SK-N-DZ (cell line): ENCODE measurements around the gene OGDH.

Experiments used
- DNase-seq: peaks from one replicate; pipeline ENCODE4 v3.0.0-alpha.2; 2015; ENCODE audit warnings: low spot score

The OGDH gene

DNA sequence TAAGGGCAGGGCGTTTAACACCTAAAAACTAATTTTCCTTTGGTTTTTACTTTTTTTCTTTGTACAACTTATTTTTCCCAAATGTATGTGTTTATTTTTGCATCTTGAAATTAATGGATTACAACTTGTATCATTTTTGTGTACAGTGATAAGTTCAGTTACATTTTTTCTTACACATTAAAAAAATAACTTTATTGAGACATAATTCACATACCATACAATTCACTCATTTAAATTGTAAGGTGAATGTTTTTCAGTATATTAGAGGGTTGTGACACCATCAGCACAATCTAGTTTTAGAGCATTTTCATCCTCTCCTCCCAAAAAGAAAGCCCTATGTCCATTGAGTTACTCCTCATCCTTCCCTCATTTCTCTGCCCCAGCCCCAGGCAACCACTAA lies 11.6 kb downstream of the OGDH start:
- DNase-seq: no peak

GRCh38 chr7:44618753-44619152 lies 12.3 kb downstream of the OGDH start:
- DNase-seq: no peak

DNA sequence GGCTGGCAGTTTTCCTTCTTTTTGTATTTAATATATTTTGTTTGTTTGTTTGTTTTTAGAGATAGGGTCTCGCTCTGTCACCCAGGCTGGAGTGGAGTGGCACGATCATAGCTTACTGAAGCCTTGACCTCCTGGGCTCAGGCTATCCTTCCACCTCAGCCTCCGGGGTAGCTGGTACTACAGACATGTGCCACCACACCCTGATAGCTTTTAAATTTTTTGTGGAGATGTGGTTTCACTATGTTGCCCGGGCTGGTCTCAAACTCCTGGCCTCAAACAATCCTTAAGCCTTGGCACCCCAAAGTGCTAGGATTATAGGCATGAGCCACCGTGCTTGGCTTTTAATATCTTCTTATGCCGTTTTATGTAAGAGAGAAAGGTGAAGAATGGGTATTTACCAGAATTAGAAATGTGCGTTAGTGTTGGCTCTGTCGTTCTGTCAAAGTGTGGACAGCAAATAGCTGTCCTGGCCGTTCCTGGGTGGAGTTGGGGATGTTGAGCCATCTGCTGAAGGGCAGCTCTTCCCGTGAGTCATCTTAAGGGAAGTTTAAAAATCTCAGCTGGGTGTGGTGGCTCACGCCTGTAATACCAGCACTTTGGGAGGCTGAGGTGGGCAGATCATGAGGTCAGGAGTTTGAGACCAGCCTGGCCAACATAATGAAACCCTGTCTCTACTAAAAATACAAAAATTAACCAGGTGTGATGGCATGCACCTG lies 14.8 kb downstream of the OGDH start:
- DNase-seq: no peak

DNA sequence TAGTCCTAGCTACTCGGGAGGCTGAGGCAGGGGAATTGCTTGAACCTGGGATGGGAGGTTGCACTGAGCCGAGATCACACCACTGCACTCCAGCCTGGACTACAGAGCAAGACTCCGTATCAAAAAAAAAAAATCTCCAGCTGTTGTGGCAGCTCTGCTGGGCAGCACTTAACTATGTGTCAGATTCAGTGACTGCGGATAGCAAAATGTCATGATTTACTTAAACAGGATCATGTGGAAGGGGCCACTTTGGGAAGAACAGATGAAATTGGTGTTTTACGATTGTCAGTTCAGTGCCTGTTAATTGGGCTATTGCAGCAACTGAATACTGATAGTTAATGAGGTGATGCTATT lies 15.3 kb downstream of the OGDH start:
- no peak for DNase-seq

GRCh38 chr7:44622342-44623151 lies 16.1 kb downstream of the OGDH start:
- DNase-seq: no peak

DNA sequence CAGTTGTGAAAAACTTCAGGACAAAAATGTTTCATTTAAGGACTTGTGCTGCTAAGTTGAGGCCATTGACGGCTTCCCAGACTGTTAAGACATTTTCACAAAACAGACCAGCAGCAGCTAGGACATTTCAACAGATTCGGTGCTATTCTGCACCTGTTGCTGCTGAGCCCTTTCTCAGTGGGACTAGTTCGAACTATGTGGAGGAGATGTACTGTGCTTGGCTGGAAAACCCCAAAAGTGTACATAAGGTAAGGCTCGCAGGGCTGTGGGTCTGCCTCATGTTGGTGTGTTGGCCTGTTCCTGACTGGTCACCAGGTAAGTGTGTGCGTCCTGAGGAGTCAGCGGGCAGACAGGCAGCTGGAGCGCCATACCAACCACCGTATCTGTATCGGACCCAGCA lies 17.9 kb downstream of the OGDH start:
- DNase-seq: no peak

DNA sequence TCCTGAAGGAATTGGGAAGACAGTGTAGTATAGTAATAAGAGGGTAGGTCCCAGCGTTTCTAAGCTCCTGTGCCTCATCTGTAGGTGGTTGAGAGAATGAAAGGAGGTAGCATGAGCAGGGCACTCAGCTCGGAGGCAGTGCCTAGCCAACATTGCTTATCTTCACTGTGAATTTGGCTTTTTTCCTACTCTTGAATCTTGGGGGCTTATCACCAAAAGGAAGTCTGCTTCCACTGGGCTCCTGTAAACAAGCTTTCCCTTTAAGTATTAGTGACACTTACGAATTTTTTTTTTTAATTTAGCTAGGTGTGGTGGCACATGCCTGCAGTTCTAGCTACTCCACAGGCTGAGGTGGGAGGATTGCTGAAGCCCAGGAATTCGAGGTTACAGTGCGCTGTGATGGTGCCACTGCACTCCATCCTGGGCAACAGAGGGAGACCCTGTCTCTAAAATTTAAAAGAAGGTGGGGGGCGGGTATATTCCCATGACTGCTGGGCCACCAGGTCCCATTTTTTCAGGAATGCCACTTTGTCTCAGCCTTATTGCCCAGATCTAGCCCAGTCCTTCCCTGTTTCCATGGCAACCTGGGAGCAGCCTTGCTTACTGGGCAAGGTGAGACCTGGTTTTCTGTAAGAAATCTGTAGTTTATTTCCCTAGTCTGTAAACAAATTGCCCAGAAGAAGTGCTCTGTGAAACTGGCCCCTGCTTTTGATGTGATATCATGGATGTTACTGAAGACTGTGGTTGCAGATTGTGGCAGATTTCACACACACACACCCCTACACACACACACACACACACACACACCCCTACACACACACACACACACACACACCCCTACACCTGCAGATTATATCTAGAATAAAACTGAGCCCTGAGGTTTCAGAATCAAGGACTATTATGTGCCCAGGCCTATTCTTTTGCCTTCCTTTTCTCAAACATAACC lies 19.4 kb downstream of the OGDH start:
- no peak for DNase-seq

GRCh38 chr7:44626620-44627019 lies 20.2 kb downstream of the OGDH start:
- no peak for DNase-seq

GRCh38 chr7:44629829-44630522 lies 23.5 kb downstream of the OGDH start:
- no peak for DNase-seq

DNA sequence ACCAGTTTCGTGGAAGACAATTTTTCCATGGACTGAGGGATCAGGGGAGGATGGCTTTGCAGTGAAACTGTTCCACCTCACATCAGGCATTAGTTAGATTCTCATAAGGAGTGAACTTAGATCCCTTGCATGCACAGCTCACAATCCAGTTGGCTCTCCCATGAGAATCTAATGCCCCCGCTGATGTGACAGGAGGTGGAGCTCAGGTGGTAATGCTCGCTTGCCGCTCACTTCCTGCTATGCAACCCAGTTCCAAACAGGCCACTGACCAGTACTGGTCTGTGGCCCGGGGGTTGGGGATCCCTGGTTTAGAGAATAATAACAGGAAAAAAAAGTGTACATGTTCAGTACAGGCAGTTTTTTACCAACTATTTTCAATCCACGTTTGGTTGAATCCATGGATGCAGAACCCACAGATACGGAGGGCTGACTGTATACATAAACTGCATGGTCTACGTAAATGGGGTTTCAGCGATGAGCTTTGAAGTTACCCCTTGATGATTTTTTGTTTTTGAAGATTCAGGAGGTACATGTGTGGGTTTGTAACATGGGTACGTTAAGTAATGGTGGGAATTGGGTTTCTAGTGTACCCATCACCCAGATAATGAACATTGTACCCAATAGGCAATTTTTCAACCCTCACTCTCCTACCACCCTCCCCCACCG lies 24.5 kb downstream of the OGDH start:
- DNase-seq: no peak

DNA sequence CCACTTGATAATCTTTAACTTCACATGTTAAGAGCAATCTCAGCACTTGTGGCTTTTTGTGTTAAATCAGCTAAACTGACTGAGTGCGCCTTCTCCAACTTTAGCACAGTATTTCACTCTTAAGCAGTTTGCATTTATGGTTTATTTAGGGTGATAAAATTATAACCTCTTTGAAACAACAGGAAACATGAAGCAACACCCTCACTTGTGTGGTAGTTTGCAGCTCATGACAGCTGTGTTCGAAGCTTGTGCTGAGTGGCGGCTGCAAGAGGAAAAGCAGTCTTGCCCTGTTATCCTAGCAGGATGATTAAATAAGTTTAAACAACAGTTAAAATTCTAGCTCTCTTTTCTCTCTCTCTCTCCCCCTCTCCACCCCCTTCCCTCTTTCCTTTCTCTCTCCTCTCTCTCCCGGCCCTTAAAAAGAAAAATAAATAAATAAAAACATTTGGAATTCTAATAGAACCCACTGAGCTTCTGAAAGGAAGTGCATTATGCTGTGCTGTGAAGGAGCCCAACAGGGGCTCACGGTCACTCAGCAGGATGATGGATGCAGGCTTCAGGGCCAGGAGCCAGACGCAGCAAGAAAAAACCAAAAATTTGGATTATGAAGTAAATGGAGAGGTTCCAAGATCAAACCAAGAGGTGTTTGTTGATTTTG lies 25.2 kb downstream of the OGDH start:
- DNase-seq: no peak

DNA sequence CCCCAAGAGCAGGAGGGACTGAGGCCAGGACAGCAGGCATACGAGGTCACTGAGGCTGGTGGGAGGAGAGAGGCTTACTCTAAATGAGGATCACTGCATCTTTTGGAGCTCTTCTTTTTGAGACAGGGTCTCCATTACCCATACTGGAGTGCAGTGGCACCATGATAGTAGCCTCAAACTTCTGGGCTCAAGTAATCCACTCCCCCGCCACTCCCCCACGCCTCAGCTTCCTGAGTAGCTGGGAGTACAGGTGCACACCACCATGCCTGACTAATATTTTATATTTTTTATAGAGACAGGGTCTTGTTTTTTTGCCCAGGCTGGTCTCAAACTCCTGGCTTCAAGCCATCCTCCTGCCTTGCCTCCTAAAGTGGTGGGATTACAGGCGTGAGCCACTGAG lies 25.8 kb downstream of the OGDH start:
- no peak for DNase-seq

DNA sequence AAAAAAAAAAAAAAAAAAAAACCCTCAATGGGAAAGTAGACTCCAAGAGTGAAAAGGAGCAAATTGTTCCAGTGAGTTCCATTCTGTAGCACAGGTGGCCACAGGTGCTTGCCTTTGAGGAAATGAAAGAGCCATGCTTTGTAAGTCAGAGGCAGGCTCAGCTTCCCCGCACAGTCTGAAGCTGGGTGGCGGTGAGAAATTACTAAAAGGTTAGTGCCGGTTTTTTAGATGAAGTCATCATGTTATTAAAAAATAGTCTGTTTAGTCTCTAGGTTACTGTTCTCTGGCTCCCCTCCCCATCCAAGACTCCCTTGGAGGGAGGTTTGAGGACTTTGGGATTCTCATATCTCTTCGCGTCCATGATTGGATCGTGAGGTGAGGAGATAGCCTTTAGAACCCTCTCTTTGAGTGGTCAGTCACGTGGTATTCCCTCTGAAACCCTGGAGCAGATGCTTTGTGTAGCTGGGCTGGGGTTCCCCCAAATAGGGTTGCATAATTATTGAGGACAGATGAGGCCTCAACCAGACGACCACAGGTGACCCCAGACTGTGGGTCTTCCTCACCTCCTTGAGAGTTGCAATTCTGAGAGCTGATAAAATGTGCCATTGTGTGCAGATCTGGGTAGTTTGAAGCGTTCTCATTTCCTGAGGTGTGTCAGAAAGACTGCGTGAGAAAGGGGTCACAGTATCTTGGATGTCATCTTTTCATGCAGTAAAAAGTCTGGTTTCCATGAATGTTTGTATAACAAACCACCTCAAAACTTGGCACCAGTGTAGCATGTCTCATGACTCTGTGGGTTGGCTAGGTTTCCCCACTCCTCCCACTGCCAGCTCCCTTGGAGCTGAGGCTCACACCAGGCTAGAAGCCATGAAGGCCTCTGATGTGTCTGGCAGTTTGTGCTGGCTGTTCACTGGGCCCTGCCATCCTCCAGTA lies 27.1 kb downstream of the OGDH start:
- DNase-seq: no peak

DNA sequence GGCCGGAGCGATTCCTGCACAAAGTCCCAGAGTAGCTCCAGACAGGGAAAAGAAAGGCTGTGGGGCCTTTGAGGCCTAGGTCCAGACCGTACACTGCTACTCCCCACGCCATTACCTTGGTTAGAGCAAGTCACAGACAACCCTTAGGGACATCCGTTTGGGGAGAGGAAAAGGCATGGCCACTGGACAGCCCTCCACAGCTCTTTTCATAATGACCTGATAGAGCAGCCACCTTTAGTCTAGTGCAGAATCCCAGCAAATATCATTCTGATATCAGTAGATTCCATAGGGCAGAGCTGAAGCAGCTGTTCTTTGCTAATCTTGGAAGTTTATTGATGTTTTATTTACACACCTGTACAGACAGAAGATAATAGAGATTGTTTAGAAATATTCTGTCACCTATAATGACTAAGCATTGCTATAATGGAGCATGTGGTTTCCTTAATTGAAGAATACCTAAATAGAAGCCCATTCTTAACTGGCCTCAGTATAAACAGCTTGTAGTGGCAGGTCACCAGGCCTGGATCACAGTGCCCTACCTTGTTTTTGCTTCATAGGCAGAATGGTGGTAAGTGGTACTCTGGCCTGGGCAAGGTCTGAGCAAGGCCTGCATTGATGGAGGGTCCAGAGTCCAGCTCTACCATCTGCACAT lies 27.9 kb downstream of the OGDH start:
- DNase-seq: no peak

DNA sequence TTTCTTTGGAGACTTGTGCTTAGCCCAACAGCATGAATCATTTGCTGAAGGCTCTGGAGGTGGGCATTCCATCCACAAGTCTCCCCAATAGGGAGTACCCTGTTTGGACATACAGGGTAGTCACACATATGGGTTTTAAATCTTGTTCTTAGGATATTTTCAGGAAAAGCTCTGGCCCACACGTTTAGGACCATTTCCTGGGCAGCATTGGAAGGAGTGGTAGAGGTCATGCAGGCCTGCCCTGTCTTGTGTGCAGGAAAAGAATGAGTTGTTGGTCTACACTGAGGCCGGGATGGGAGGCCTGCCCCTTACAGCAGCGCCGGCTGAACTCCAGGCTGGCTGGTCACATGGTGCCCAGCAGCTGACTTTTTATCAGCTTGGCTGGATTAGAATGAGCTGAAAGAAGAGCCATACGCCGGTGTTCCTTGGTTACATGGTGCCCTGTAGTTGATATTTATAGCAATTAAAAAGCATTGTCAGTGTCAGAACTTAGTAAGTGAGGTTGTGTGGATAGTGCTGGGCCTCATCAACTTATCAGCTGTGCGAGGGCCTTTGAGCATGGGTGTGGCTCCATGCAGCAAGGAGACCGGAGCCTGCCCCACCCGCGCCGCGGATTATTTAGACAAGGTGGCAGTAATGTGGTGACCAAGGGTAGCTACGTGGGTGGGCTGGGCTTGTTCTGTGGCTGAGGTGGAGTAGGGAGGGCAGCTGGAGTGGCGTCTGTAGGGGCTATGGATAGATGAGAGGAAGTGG lies 28.6 kb downstream of the OGDH start:
- DNase-seq: no peak

GRCh38 chr7:44636041-44636584 lies 29.7 kb downstream of the OGDH start:
- no peak for DNase-seq

DNA sequence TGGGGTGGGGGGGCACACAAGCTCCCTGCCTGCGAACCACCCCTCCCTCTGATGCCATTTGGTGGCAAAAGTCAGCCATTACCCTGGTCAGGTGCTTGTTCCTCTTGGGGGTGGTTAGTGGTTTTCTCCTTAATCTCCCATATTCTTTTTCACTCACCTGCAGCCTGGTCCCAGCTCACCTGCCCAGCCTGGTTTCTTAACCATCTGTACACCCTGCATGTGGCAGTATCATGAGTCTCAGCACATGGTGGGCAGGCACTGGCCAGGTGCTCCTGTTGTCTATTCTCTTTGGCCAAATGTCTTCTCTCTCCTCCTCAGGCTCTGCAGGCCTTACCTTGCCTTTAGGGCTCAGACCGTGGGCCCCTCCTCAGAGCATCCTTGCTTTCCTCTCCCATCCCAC lies 30.5 kb downstream of the OGDH start:
- DNase-seq: no peak
